ENCODE results near the gene NEK10. TPM values are rescaled to one million over a fixed set of nuclear protein-coding genes. Genes with fewer than 3 reads are reported as not detected.

NEK10 gene
- total and polyA plus RNA-seq, 12 donors, result 0.16 to 4.8 (median 0.65) TPM

GRCh38 chr3:27108322-27108721 is 260.9 kb downstream of the NEK10 start:
- TF ChIP-seq CTCF (IDR thresholded peaks at IDR 0.05) (no peak), POLR2A (IDR thresholded peaks at IDR 0.05) (no peak)
- Histone ChIP-seq H3K27ac (no peak overlapping the region), H3K27me3 (no peaks in the 10 kb centered on the region), H3K4me1 (replicated peaks in 1 of 2) (no peaks in the 10 kb centered on the region), H3K9me3 (replicated peaks in 1 of 3) (no peaks in the 10 kb centered on the region), H3K36me3 (replicated peaks in 1 of 2) (no peaks in the 10 kb centered on the region), H3K4me3 (no peak overlapping the region)
- DNase-seq, result no peak
- WGBS, 4 donors, result 90 to 94% (median 91%) methylated on average over 4 of the region's 4 CpGs
- intact Hi-C loops (cut with DNase I), result no loop called here

GRCh38 chr3:27105904-27106303 is 263.3 kb downstream of the NEK10 start:
- H3K27me3 ChIP-seq, result no peaks in the 10 kb centered on the region
- intact Hi-C loops (cut with DNase I), result no loop called here
- TF ChIP-seq CTCF (IDR thresholded peaks at IDR 0.05) (no peak), POLR2A (IDR thresholded peaks at IDR 0.05) (no peak)
- no peak for DNase-seq
- 67 to 84% (median 76%) methylated on average over 6 of the region's 6 CpGs for WGBS, 4 donors
- H3K27ac ChIP-seq, result no peak overlapping the region
- H3K4me1 ChIP-seq (replicated peaks in 1 of 2), result no peaks in the 10 kb centered on the region
- H3K9me3 ChIP-seq (replicated peaks in 1 of 3), result no peaks in the 10 kb centered on the region
- H3K4me3 ChIP-seq, result no peak overlapping the region
- no peaks in the 10 kb centered on the region for H3K36me3 ChIP-seq (replicated peaks in 1 of 2)

DNA sequence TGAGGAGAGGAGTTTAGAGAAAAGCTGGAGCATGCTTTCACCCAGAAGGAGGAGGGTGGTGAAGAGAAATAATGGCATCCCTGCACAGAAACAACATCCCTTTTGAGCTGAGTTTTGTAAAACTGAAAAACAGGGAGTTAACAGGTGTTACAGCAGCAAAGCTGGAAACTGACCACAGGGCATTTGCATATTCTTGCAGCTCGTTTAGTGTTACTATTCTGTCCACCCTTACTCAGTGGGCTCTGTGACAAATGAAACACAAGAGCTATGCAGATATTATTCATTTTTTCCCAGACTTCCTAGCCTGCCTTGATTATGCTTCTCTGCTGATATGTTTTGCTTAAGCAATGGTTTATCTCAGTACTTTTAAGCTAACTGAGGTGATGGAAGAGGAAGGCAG is 272.0 kb downstream of the NEK10 start:
- TF ChIP-seq POLR2A (IDR thresholded peaks at IDR 0.05), result no peak
- no peak for TF ChIP-seq CTCF (IDR thresholded peaks at IDR 0.05)
- no peak for DNase-seq
- Histone ChIP-seq H3K4me1 (replicated peaks in 1 of 2) (no peaks in the 10 kb centered on the region), H3K36me3 (replicated peaks in 1 of 2) (no peaks in the 10 kb centered on the region), H3K4me3 (no peak overlapping the region), H3K27ac (no peak overlapping the region), H3K9me3 (replicated peaks in 1 of 3) (no peaks in the 10 kb centered on the region), H3K27me3 (no peaks in the 10 kb centered on the region)
- intact Hi-C loops (cut with DNase I), result no loop called here
- WGBS, 4 donors, result 44 to 83% (median 57%) methylated on average over 1 of the region's 1 CpG

- H3K4me1 ChIP-seq (replicated peaks in 1 of 2), result no peaks in the 10 kb centered on the region
- intact Hi-C loops (cut with DNase I), result no loop called here
- no peak overlapping the region for H3K4me3 ChIP-seq
- no peaks in the 10 kb centered on the region for H3K9me3 ChIP-seq (replicated peaks in 1 of 3)
- TF ChIP-seq POLR2A (IDR thresholded peaks at IDR 0.05), result no peak
- TF ChIP-seq CTCF (IDR thresholded peaks at IDR 0.05), result no peak
- no peaks in the 10 kb centered on the region for H3K36me3 ChIP-seq (replicated peaks in 1 of 2)
- no peak for DNase-seq
- 26 to 42% (median 32%) methylated on average over 2 of the region's 2 CpGs for WGBS, 4 donors
- no peaks in the 10 kb centered on the region for H3K27me3 ChIP-seq
- no peak overlapping the region for H3K27ac ChIP-seq
Measured at GRCh38 chr3:27095553-27096222, 273.5 kb downstream of the NEK10 start.

All from adrenal gland (tissue), 12 donors.